GM06990 (cell line): ENCODE results near the gene E4F1.

Experiments
- DNase-seq: peaks from one replicate; pipeline ENCODE4 v3.0.0-alpha.2; 2011; ENCODE audit not compliant: insufficient read length; ENCODE audit errors: extremely low read depth
- H3K27me3 ChIP-seq: replicated peaks from 2 replicates; pipeline ENCODE4 v1.6.0; 2011; ENCODE audit warnings: low read length; ENCODE audit not compliant: control insufficient read depth, insufficient read depth
- H3K36me3 ChIP-seq: 2 replicates; pipeline ENCODE4 v1.5.1; 2011; ENCODE audit warnings: low read length; ENCODE audit not compliant: control insufficient read depth, insufficient read depth
- H3K4me3 ChIP-seq: replicated peaks from 2 replicates; pipeline ENCODE4 v1.5.1; 2011; ENCODE audit warnings: low read depth, mild to moderate bottlenecking, control low read depth, low read length
- TF ChIP-seq, protein P1 (sequence below): IDR thresholded peaks from 2 replicates; pipeline ENCODE4 v1.5.1; 2011; ENCODE audit warnings: low read length, control low read depth, mild to moderate bottlenecking, inconsistent platforms; ENCODE audit not compliant: insufficient read depth, poor library complexity, severe bottlenecking

The E4F1 gene

DNA sequence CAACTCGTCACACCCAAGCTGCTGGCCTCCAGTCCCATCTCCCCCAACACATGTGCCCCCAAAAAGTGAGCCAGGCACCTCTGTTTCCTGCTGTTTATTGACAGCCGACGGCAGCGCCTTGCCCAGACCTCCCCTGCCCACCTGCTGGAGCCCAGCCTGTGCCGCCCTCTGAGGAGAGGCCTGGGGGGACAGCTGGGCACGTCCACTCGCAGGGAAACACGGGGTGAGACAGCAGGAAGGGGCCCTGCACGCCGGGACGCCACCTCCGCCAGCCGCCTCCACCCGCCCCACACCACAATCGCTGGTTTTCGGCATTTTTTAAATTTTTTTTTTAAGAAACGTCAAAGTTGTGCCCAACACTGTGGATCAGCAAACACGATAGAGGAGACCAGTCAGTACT lies 46.3 kb upstream of the E4F1 start:
- no peak overlapping the region for H3K4me3 ChIP-seq
- H3K27me3 ChIP-seq = no peaks in the 10 kb centered on the region
- no peak for DNase-seq
- peaks cover 25% of the 10 kb centered on the region for H3K36me3 ChIP-seq
- TF ChIP-seq, protein P1, sequence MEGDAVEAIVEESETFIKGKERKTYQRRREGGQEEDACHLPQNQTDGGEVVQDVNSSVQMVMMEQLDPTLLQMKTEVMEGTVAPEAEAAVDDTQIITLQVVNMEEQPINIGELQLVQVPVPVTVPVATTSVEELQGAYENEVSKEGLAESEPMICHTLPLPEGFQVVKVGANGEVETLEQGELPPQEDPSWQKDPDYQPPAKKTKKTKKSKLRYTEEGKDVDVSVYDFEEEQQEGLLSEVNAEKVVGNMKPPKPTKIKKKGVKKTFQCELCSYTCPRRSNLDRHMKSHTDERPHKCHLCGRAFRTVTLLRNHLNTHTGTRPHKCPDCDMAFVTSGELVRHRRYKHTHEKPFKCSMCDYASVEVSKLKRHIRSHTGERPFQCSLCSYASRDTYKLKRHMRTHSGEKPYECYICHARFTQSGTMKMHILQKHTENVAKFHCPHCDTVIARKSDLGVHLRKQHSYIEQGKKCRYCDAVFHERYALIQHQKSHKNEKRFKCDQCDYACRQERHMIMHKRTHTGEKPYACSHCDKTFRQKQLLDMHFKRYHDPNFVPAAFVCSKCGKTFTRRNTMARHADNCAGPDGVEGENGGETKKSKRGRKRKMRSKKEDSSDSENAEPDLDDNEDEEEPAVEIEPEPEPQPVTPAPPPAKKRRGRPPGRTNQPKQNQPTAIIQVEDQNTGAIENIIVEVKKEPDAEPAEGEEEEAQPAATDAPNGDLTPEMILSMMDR = no peak

DNA sequence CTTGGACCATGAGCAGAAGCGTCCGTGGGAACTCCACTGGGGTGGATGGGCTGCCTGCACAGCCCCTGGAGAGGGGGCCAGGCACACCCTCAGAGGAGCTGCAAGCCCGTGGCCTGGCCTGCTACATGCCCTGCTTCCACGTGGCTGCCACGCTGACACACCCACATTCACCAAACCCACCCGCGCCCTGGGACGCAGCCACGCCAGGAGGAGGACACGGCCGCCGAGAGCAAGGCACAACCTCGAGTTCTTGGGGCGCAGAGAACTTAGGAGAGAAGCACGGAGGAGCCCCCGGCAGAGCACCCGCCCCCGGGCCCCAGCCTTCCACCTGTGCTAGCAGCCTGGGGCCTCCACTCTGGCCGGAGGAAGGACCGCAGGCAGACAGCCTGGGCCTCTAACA lies 45.8 kb upstream of the E4F1 start:
- Histone ChIP-seq H3K4me3 (no peak overlapping the region), H3K36me3 (peaks cover 24% of the 10 kb centered on the region), H3K27me3 (no peaks in the 10 kb centered on the region)
- DNase-seq = no peak
- TF ChIP-seq, protein P1 = no peak

DNA sequence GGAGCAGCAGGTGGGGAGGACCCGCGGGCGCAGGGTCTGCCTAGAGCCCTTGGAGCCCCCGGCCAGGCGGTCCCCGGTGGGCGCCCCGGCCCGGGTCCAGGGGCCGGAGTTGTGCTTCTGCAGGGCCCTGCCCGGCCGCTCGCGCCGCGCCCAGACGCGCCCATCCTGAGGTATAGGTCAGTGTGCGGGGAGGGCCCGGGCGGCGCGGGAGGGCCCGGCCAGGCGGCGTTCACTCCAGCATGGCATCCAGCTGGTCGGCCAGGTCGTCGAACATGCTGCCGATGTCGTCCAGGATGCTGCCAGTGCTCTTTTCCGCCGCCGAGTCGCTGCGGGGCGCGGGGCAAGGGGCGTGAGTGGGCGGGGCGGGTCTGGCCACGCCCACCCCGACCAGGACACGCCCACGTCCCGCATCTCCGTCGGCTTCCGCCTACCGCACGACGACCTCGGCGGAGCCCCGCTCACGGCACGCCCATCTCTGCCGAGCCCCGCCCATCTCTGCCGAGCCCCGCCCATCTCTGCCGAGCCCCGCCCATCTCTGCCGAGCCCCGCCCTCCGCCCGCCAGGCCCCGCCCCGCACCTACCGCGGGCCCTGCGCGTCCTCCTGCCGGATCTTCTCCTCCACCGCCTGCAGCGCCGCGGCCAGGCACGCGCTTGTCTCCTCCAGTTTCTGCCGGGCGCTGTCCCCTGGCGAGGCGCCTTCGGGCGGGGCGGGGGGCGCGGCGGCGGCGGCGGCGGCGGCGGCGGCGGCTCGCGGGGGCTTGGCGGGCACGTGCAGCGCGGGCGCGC lies 44.9 kb upstream of the E4F1 start:
- TF ChIP-seq, protein P1 = no peak
- DNase-seq = no peak
- no peaks in the 10 kb centered on the region for H3K27me3 ChIP-seq
- H3K36me3 ChIP-seq = peaks cover 22% of the 10 kb centered on the region
- no peak overlapping the region for H3K4me3 ChIP-seq

DNA sequence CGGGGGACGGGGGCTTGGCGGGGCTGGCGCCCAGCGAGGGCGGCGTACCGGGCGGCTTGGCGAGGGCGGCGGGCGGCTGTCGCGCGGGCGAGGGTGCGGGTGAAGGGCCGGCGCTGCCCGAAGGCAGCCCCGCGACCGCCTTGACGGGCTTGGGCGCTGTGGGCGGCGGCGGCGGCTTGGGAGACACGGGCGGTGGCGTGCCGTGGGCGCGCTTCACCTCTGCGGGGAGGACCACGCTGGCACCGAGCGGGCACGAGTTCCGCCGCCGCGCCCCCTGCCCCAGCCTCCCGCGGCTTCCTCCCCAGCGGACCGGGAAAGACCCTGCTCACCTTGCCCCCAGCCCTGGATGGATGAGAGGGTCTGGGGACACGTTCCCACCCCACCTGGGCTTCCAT lies 44.3 kb upstream of the E4F1 start:
- TF ChIP-seq, protein P1 = no peak
- Histone ChIP-seq H3K4me3 (no peak overlapping the region), H3K36me3 (peaks cover 22% of the 10 kb centered on the region), H3K27me3 (no peaks in the 10 kb centered on the region)
- DNase-seq = no peak

DNA sequence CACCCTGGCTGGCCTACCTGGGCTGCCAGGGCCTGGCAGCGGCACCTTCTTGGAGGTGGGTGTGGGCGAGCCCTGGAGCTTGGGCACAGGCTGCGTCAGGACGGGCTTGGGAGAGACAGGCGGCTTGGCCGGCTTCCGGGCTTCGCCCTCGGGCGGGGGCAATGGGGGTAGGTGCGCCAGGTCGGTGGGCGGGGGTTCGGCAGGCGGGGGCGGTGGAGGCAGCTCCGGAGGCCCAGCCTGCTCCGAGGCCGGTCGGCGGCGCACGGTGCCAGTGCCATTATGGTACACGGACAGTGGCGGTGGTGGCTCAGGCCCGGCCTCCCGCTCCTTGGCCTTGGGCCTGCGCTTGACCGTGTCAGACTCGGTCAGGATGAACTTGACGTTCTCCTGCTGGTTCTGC lies 43.8 kb upstream of the E4F1 start:
- TF ChIP-seq, protein P1 = no peak
- H3K36me3 ChIP-seq = peaks cover 20% of the 10 kb centered on the region

More for the DNA sequence above, 43.8 kb upstream of the E4F1 start:
- no peak for DNase-seq
- Histone ChIP-seq H3K4me3 (no peak overlapping the region), H3K27me3 (no peaks in the 10 kb centered on the region)
